CD4-positive, alpha-beta T cell treated with Interleukin-21 for 1 hour (primary cell): Measurements from ENCODE around the gene PDX1.
"Not testable (repeated sequence)": the region's sequence is repeated elsewhere in the genome, so short reads cannot be mapped to it uniquely, and the experiment has no call there.

ENCODE experiments used
- DNase-seq: peaks from one replicate; pipeline ENCODE4 v3.0.0-alpha.2; 2020

PDX1 gene

GRCh38 chr13:27959976-27960361 is 40.2 kb downstream of the PDX1 start:
- no peak for DNase-seq

GRCh38 chr13:27960362-27961226 is 40.8 kb downstream of the PDX1 start:
- no peak for DNase-seq

GRCh38 chr13:27961227-27962085 is 41.7 kb downstream of the PDX1 start:
- no peak for DNase-seq

- no peak for DNase-seq
Observed at GRCh38 chr13:27962128-27962841, 42.5 kb downstream of the PDX1 start.

GRCh38 chr13:27962982-27963381 is 43.2 kb downstream of the PDX1 start:
- DNase-seq, result no peak

- no peak for DNase-seq
Observed at GRCh38 chr13:27963491-27963890, 43.7 kb downstream of the PDX1 start.

- DNase-seq, result not testable (repeated sequence)
Observed at GRCh38 chr13:27964206-27964605, 44.4 kb downstream of the PDX1 start.

GRCh38 chr13:27964741-27965323 is 45.0 kb downstream of the PDX1 start:
- no peak for DNase-seq

GRCh38 chr13:27965343-27965739 is 45.5 kb downstream of the PDX1 start:
- no peak for DNase-seq

GRCh38 chr13:27965740-27966640 is 46.2 kb downstream of the PDX1 start:
- no peak for DNase-seq

GRCh38 chr13:27966641-27967202 is 46.9 kb downstream of the PDX1 start:
- DNase-seq, result no peak

GRCh38 chr13:27967203-27967735 is 47.5 kb downstream of the PDX1 start:
- DNase-seq, result no peak

GRCh38 chr13:27967736-27968315 is 48.0 kb downstream of the PDX1 start:
- DNase-seq, result no peak

- DNase-seq, result no peak
Observed at GRCh38 chr13:27968316-27969081, 48.7 kb downstream of the PDX1 start.

- DNase-seq, result no peak
Observed at GRCh38 chr13:27969082-27969865, 49.5 kb downstream of the PDX1 start, which contains the start of gene CDX2. Gene CDX2 (minus strand): TSS chr13:27969315. CDS start chr13:27969006, 309 bp downstream.

- DNase-seq, result no peak
Observed at GRCh38 chr13:27969866-27970229, 50.0 kb downstream of the PDX1 start.

- no peak for DNase-seq
Observed at GRCh38 chr13:27970382-27971235, 50.8 kb downstream of the PDX1 start.

- DNase-seq, result no peak
Observed at GRCh38 chr13:27971236-27971645, 51.4 kb downstream of the PDX1 start.
